Skeletal muscle satellite cell (primary cell): ENCODE data around the gene HADHB.
"Not testable (repeated sequence)": the region's sequence is repeated elsewhere in the genome, so short reads cannot be mapped to it uniquely, and the experiment has no call there.

Experiments used
- H3K27me3 ChIP-seq: 2 replicates; pipeline ENCODE4 v1.7.0; 2013; ENCODE audit warnings: low read length; ENCODE audit not compliant: control insufficient read depth, insufficient read depth
- H3K36me3 ChIP-seq: 2 replicates; pipeline ENCODE4 v1.7.0; 2013; ENCODE audit warnings: mild to moderate bottlenecking, control low read depth, low read length; ENCODE audit not compliant: insufficient read depth
- H3K4me1 ChIP-seq: 2 replicates; pipeline ENCODE4 v1.7.0; 2013; ENCODE audit warnings: low read length; ENCODE audit not compliant: control insufficient read depth, insufficient read depth
- H3K4me2 ChIP-seq: 2 replicates; pipeline ENCODE4 v1.7.0; 2013; ENCODE audit warnings: mild to moderate bottlenecking, low read length
- H3K4me3 ChIP-seq: 2 replicates; pipeline ENCODE4 v1.7.0; 2013; ENCODE audit warnings: low read length
- H3K9ac ChIP-seq: 2 replicates; pipeline ENCODE4 v1.7.0; 2013; ENCODE audit warnings: mild to moderate bottlenecking, low read depth, low read length, moderate library complexity
- H3K9me3 ChIP-seq: replicated peaks from 2 replicates; pipeline ENCODE4 v1.7.0; 2013; ENCODE audit warnings: mild to moderate bottlenecking, control low read depth, low read length

Gene HADHB

DNA sequence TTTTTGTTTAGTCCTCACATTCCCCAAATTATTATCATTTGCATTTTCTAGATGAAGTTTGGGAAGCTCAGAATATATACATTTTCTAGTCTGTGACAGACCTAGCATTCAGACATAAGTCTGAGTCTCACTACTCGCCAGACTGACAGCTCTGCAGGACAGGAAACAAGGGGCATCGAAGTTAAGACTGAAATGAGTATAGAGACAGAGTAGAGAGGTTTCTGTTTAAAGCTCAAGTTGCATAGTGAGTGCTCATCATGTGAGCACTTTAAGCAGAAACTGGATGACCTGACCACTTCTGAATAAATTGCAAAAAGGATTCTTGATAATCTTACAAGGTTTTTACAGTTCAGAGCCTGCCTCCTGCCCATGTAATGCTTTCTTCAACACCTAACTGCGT lies 1.1 kb downstream of the HADHB start:
- Histone ChIP-seq H3K4me1 (peaks cover 20% of the 10 kb centered on the region), H3K9me3 (no peaks in the 10 kb centered on the region), H3K27me3 (no peaks in the 10 kb centered on the region), H3K4me2 (peak overlapping the region; percentile 89), H3K9ac (peak overlapping the region; percentile 94), H3K4me3 (peak overlapping the region; percentile 90), H3K36me3 (no peaks in the 10 kb centered on the region)

- peaks cover 18% of the 10 kb centered on the region for H3K4me1 ChIP-seq
- H3K27me3 ChIP-seq: no peaks in the 10 kb centered on the region
- peak overlapping the region; percentile 89 for H3K4me2 ChIP-seq
- peak overlapping the region; percentile 28 for H3K4me3 ChIP-seq
- H3K36me3 ChIP-seq: no peaks in the 10 kb centered on the region
- no peak overlapping the region for H3K9ac ChIP-seq
- no peaks in the 10 kb centered on the region for H3K9me3 ChIP-seq
These were observed 2.1 kb downstream of the HADHB start for GRCh38 chr2:26246818-26247217.

DNA sequence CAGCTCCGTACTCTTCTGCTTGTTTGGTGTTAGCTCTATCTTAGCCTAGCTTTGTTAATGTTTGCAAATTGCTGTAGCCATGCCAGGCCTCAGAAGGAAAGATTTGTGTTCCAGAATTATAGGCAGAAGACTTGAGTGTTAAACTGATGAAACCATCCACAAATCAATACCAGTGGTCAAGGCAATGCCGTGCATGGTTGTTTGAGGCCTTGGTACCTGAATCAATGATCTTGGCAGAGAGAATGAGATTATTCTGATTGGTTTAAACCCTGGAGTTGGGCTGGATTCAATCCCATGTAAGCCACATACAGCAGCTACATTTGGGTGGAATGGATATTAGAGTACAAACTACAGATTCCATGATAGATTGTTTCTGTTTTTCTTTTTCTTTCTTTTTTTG lies 4.9 kb downstream of the HADHB start:
- no peaks in the 10 kb centered on the region for H3K27me3 ChIP-seq
- H3K4me2 ChIP-seq: no peak overlapping the region
- no peak overlapping the region for H3K9ac ChIP-seq
- no peaks in the 10 kb centered on the region for H3K36me3 ChIP-seq
- H3K9me3 ChIP-seq: no peaks in the 10 kb centered on the region
- no peak overlapping the region for H3K4me3 ChIP-seq
- H3K4me1 ChIP-seq: peaks cover 20% of the 10 kb centered on the region

DNA sequence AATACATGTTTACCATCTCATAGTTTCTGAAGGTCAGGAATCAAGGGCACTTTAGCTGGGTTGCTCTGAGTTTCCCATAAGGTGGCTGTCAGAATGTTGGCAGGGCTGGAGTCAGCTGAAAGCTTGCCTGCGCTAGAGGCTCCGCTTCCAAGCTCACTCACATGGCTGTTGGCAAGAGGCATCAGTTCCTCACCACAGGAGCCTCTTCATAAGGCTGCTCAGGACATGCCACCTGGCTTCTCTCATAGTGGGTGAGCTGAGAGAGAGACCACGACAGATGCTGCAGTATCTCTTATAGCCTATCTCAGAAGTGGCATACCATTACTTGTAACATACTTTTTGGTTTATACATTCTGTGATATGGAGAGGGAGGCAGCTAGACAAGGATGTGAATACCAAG lies 7.2 kb downstream of the HADHB start:
- H3K27me3 ChIP-seq: no peaks in the 10 kb centered on the region
- no peak overlapping the region for H3K4me3 ChIP-seq
- no peak overlapping the region for H3K9ac ChIP-seq
- H3K4me1 ChIP-seq: peaks cover 7% of the 10 kb centered on the region
- H3K36me3 ChIP-seq: peaks cover 4% of the 10 kb centered on the region
- H3K4me2 ChIP-seq: no peak overlapping the region
- H3K9me3 ChIP-seq: no peaks in the 10 kb centered on the region

GRCh38 chr2:26255759-26256384 lies 11.1 kb downstream of the HADHB start:
- H3K4me2 ChIP-seq: no peak overlapping the region
- peaks cover 8% of the 10 kb centered on the region for H3K36me3 ChIP-seq
- H3K9me3 ChIP-seq: no peaks in the 10 kb centered on the region
- peaks cover 4% of the 10 kb centered on the region for H3K4me1 ChIP-seq
- no peaks in the 10 kb centered on the region for H3K27me3 ChIP-seq
- no peak overlapping the region for H3K9ac ChIP-seq
- H3K4me3 ChIP-seq: no peak overlapping the region

GRCh38 chr2:26258836-26259235 lies 14.1 kb downstream of the HADHB start:
- not testable (repeated sequence) for H3K27me3 ChIP-seq, H3K9me3 ChIP-seq, H3K9ac ChIP-seq, H3K4me1 ChIP-seq, H3K4me3 ChIP-seq, H3K4me2 ChIP-seq
- H3K36me3 ChIP-seq: peaks cover 19% of the 10 kb centered on the region

- H3K4me1 ChIP-seq: peaks cover 20% of the 10 kb centered on the region
- H3K4me2 ChIP-seq: no peak overlapping the region
- peaks cover 13% of the 10 kb centered on the region for H3K36me3 ChIP-seq
- no peaks in the 10 kb centered on the region for H3K9me3 ChIP-seq
- no peak overlapping the region for H3K9ac ChIP-seq
- H3K4me3 ChIP-seq: no peak overlapping the region
- H3K27me3 ChIP-seq: no peaks in the 10 kb centered on the region
These were observed 23.5 kb downstream of the HADHB start for GRCh38 chr2:26268213-26268612.

DNA sequence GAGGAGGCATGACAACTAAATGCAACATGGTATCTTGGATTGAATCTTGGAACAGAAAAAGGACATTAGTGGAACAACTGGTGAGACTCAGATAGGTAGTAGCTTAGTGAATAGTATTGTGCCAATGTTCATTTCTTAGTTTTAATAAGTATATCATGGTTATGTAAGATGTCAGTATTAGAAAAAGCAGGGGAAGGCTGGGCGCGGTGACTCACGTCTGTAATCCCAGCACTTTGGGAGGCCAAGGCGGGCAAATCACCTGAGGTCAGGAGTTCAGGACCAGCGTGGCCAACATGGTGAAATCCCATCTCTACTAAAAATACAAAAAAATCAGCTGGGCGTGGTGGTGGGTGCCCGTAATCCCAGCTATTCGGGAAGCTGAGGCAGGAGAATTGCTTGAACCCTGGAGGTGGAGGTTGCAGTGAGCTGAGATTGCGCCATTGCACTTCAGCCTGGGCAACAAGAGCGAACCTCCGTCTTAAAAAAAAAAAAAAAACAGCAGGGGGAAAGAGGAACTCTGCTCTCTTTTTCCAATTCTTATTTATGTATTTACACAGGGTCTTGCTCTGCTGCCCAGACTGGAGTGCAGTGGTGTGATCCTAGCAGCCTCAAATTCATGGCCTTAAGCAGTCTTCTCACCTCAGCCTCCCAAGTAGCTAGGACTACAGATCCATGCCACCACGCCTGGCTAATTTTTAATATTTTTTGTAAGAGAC lies 24.1 kb downstream of the HADHB start:
- not testable (repeated sequence) for H3K9me3 ChIP-seq, H3K4me2 ChIP-seq, H3K9ac ChIP-seq, H3K36me3 ChIP-seq, H3K27me3 ChIP-seq, H3K4me3 ChIP-seq
- H3K4me1 ChIP-seq: peaks cover 26% of the 10 kb centered on the region

DNA sequence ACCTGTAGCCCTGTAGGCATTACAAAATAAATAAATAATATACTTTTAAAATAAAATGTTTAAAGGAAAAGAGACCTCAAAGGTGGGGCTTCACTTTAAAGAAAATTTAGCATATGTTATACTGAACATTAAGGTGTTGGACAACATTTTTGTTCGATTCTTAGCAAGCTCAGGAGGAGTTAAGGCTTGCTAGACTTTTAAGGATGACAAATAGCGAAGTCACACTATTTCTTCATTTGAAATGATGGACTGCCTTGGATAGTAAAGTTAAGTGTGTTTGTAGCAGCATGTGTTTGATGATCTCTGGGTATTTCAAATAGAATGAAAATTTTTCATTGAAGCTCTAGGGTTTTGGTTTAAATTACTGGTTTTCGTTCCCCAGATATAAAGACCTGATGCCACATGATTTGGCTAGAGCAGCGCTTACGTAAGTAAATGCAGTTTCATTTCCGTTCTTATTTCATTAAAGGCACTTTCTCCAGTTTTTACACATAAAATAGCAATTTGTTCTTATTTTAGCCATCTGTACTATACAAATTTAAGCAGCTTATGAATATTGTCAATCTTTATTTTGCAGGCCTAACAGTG lies 24.9 kb downstream of the HADHB start:
- Histone ChIP-seq H3K4me3 (no peak overlapping the region), H3K9ac (no peak overlapping the region), H3K27me3 (no peaks in the 10 kb centered on the region), H3K36me3 (peaks cover 4% of the 10 kb centered on the region), H3K4me1 (peaks cover 34% of the 10 kb centered on the region), H3K9me3 (no peaks in the 10 kb centered on the region), H3K4me2 (peak overlapping the region; percentile 17)

GRCh38 chr2:26270373-26270772 lies 25.6 kb downstream of the HADHB start:
- no peaks in the 10 kb centered on the region for H3K9me3 ChIP-seq
- H3K4me2 ChIP-seq: peak overlapping the region; percentile 17
- peaks cover 3% of the 10 kb centered on the region for H3K36me3 ChIP-seq
- H3K4me3 ChIP-seq: no peak overlapping the region
- no peaks in the 10 kb centered on the region for H3K27me3 ChIP-seq
- no peak overlapping the region for H3K9ac ChIP-seq
- peaks cover 34% of the 10 kb centered on the region for H3K4me1 ChIP-seq

DNA sequence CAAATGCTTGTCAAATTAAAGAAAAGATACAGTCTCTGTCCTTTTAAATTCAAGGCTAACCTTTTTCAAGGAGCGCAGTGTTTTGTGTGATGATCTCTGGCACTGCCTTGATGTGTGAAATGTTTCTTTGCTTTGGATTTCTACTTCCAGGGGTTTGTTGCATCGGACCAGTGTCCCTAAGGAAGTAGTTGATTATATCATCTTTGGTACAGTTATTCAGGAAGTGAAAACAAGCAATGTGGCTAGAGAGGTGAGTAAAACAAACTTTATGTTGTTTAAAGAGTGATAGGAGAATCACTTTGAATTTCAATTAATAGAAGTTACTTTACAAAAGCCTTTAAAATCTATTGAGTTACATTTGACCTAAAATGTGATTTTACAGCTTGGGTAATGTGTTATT lies 28.8 kb downstream of the HADHB start:
- Histone ChIP-seq H3K9me3 (no peaks in the 10 kb centered on the region), H3K9ac (peak overlapping the region; percentile 16), H3K4me2 (peak overlapping the region; percentile 72), H3K4me3 (no peak overlapping the region), H3K27me3 (no peaks in the 10 kb centered on the region), H3K4me1 (peaks cover 34% of the 10 kb centered on the region), H3K36me3 (peaks cover 25% of the 10 kb centered on the region)
